Right forelimb (tissue), 1 donor: ENCODE results near the gene CD276.

Experiments
- DNase-seq: peaks from one replicate; pipeline ENCODE4 v3.0.0-alpha.2; 2018

Gene CD276

GRCh38 chr15:73749971-73750370 is 65.8 kb downstream of the CD276 start:
- DNase-seq, result no peak

- DNase-seq, result no peak
These were observed 66.3 kb downstream of the CD276 start for GRCh38 chr15:73750438-73750837.

DNA sequence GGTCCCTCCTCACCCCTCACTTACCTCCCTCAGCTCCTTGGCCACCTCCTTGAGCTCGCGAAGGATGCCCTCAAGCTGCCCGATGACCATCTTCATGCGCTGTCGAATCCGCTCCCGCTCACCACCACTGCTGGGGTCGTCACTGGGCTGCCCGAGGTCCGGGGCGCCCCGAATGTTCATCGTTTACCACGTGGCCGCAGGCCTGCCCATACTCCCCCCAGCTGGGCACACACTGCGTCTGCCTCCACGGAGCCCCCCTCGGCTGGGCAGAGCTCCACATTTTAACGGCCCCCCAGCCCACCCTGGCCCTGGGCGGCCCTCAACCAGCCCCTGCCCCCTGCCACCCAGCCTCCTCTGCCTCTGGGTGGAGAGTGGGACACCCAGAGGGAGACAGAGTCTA is 66.8 kb downstream of the CD276 start:
- no peak for DNase-seq

GRCh38 chr15:73751511-73751898 is 67.3 kb downstream of the CD276 start:
- DNase-seq, result no peak

DNA sequence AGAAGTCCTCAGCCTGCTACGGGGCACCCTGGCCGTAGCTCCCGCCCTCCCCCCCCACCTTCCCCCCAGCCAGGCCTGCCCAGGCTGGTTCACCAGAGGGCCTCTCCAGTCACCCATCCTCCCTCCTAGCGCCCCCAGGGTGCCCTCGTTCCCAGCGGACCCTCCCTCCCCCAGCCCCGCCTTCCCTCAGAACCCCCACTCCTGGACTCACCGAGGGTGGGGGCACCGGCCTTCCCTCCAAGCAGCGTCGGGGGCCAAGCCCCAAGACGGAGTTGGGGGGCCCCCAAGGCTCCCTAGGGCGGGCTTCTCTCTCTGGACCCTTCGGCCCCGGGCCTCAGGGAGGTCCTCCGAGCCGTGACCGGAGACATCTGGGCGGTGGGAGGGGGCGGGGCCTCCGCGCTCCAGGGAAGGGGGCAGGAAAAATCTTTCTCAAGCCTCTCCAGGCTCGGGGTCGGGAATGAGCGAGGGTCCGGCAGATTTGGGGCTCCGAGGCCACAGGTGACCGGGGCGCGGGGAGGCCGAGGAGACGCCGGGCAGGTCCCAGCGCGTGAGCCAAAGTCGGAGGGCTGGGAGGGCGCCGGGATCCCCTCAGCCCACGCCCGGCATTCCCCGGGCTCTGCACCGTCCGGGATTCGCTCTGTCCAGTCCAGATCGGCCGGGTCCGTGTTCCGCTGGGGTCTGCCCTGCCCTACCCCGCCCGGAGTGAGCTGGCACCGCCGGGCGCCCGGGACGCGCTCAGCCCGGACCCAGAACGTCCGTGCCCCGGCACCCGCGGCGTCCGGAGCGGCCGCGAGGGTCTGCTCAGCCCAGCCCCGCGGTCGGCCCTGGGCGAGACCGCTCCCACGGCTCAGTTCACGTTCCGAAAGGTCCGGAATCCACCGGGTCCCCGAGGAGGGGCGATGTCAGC is 68.0 kb downstream of the CD276 start:
- peak; percentile 54 for DNase-seq

DNA sequence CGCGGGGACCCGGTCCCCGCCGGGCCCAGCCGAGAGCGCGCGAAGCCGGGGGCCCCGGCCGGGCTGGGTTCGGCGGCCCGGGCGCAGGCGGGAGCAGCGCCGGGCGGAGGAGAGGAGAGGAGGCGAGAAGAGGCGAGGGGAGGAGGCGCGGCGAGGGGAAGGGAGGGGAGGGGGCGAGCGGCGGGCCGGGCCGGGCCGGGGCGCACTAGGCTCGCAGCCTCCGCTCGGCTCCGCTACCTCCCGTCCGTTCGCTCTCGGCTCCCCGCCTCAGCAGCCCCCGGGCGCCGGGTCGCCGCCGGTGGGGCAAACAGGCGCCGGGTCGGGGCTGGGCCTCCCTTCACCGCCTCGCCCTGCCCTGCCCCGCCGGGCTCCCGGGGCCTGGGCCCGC is 68.6 kb downstream of the CD276 start:
- peak; percentile 67 for DNase-seq

DNA sequence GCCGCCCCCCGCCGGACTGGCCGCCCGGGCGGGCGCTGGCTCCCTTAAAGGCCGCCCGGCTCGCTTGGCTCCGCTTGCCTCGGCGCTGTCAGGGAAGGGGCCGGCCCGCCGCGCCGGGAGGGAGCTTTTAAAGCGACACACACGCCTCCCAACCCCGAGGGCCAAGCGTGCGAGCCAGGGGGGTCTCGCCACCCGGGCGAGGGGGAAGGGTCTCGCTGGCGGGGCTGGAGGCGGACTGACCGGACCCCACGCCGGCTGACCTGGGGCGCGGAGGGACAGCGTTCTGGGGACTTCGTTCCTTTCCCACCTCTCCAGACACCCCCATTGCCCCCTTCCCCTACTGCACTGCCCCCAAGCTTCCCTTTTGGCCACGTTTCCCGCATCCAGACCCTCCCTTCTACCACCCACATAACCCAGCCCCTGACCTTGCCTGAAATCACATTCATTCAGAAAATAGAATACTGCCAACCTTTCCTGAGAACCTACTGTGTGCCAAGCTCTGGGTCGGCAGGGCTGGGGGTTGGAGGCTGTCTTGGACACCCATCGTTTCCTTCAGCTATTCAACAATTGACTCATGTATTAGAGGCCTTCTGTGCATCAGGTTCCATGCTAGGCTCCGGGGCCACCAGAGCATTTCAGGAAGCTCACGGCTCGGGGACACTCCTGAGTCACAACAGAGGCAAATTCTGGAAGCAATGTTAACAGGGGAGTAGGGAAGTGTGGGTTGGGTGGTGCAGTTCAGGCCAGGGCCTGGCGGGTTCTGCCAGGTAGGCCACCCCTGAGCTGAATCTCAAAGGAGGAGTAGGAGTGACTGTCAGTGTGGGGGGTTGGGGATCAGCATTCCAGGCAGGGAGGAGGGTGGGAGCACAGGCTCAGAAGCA is 69.3 kb downstream of the CD276 start, which contains the start of gene INSYN1:
Gene INSYN1 (minus strand): TSS at position 102 of the 881 bp plus-strand sequence. CDS start 2,221 bp downstream, outside the sequence.
- DNase-seq, result peak; percentile 58

DNA sequence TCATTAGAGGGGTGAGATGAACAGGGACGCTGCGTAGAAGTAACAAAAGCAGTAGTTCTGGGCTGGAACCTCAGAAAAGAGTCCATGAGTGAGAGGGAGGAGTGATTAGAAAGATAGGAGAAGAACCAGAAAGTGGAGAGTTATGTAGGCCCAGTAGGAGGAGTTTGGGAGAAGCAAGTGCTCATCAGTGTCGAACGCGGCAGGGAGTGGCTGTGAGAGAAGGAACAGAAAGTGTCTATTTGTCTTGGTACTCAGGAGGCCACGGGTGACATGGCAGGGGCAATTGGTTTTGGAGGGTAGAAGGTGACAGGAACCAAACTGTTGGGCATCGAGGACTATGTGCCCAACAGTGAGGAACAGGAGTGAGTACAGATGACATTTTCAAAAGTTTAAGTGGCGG is 70.3 kb downstream of the CD276 start:
- no peak for DNase-seq

DNA sequence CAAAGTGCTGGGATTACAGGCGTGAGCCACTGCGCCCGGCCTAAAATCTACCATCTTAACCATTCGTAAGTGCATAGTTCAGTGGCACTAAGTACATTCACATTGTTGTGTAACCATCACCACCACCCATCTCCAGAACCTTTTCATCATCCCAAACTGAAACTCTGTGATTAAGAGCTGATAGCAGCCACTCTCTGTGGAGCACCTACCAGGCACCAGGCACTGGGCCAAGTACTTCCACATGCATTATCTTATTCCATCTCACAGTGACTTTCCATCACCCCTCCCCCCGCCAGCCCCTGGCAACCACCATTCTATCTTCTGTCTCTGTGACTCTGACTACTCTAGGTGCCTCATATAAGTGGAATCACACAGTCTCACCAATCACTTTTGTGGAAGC is 71.3 kb downstream of the CD276 start:
- no peak for DNase-seq

GRCh38 chr15:73755946-73756345 is 71.8 kb downstream of the CD276 start:
- DNase-seq, result no peak

DNA sequence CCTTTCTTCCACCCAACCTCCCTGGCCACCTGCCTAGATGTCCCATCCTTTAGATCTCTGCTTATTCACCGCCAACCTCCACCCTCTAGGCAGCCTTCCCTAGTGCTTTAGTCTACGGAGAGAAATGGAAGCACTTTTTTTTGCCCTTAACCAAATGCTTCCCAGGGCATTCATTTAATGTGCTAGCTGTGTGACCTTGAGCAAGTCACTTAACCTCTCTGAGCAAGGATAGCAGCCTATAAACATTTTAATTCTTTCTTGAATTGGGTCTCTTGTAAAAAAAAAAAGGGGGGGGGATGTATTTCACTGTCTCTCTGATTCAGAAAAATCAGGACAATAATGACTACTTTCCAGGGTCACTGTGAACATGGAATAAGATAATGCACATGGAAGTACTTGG is 72.2 kb downstream of the CD276 start:
- no peak for DNase-seq

GRCh38 chr15:73756947-73757513 is 72.8 kb downstream of the CD276 start:
- DNase-seq, result no peak

- no peak for DNase-seq
These were observed 73.4 kb downstream of the CD276 start for GRCh38 chr15:73757571-73757970.

DNA sequence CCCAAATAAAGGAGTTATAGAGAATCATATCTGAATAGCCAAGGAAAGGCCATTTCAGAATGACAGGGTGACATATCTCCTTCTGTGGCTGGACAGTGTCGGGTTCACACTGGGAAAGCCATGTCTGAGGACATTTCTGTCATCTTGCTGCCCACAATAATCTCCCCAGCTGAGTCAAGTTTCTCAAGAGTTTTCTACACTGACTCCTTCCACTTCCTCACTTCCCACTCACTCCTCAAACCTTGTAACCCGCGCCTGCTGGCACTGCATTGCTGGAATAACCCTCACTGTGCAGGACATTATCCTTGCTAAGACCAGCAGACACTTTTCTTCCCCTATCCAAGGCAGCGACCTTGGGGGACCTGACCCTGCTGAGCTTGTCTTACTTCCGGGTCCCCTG is 74.3 kb downstream of the CD276 start:
- no peak for DNase-seq

DNA sequence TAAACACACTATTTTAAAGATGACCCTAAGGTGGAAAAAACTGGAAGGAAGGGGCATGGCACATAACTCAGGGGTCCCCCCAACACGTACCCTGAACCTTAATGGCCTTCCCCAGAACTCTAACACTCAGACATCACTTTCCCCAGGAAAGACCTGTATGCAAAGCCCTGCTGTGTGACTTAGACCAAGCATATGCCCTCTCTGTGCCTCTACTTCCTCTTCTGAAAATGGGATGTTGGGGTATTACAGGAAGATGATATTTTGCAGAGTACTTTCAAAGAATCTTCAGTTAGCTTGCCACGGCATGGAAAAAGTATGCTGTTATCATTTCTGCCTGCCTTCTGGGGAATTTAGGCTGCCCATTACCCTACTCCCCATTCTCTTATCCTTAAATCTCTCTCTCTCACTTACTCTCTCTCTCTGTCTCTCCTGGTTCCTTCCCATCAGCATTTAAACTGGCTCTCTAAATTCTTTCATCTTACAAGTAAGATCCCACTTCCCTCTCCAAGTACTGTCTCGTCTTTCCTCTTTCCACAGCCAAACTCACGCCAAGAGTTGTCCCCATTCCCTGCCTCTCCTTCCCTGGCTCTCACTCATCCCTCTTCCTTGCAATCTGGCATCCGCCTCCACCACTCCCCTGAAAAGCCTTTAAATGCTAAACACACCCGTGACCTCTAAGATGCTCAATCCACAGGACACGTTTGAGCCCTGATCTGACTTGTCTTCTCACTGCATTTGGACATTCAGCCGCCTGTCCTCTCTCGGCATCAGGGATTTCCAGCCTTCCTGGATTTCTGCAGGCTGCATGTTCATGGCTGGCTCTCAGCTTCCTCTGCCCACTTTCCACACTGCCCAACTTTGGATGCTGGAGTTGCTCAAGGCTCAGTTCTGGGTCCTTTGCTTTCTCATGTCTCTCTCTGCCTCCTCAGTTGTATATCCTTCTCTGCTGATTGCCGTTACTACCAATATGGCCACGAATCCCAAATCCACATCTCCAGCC is 76.4 kb downstream of the CD276 start:
- no peak for DNase-seq

DNA sequence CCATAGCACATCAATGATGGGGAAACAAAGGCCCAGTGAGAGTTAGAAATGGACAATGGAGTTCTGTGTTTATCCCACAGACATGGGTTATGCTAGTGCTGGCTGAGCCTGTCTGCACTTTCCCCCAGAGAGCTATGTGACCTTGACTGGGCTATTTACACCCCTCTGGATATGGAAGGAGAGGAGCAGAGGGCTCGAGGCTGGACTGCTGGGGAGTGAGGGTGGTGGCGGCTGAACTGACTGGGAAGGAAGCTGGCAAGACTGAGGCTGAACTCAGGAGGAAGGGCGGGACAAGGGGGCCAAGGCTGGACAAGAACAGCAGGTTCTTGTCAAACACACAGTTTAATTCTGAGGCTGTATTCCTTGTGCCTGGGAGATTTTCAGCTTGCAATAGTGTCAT is 79.7 kb downstream of the CD276 start:
- no peak for DNase-seq
